Measurements from ENCODE around the gene ZNF366.

Gene ZNF366

DNA sequence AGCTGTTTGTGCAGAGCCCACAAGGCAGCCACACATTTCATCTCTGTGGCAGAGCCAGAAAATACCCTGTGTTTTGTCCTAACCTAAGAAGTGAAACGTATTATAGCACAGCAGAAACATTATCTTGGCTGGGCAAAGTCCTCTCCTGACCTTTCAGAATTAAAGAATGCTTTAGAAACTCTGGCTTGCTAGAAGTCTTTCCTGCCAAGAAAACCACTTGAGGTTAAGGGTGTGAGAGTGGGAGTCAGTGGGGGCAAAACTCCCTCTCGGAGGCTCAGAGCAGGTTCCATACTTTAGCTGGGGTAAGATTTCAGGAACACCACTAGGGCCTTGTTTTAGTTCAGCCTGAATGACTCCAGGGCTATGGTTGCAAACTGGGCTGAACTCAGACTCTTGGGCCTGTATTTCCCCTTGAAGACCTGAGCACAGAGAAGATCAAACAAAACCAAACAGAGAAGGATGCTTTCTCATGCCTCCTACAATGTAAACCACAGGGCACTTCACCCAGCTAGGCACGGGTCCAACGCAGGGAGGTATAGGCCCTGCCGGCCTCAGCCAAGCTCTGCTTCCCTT, 48.0 kb downstream of the ZNF366 start:
- TF ChIP-seq, protein P1, sequence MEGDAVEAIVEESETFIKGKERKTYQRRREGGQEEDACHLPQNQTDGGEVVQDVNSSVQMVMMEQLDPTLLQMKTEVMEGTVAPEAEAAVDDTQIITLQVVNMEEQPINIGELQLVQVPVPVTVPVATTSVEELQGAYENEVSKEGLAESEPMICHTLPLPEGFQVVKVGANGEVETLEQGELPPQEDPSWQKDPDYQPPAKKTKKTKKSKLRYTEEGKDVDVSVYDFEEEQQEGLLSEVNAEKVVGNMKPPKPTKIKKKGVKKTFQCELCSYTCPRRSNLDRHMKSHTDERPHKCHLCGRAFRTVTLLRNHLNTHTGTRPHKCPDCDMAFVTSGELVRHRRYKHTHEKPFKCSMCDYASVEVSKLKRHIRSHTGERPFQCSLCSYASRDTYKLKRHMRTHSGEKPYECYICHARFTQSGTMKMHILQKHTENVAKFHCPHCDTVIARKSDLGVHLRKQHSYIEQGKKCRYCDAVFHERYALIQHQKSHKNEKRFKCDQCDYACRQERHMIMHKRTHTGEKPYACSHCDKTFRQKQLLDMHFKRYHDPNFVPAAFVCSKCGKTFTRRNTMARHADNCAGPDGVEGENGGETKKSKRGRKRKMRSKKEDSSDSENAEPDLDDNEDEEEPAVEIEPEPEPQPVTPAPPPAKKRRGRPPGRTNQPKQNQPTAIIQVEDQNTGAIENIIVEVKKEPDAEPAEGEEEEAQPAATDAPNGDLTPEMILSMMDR (conservative IDR thresholded peaks at IDR 0.05; ENCODE audit: low read depth, low read length): no peak
- Histone ChIP-seq H2AFZ (ENCODE audit: low read depth) (no peak overlapping the region), H3K27me3 (ENCODE audit: insufficient read depth, low read depth) (no peaks in the 10 kb centered on the region), H3K4me2 (no peak overlapping the region), H3K79me2 (ENCODE audit: insufficient read depth, low read depth) (no peaks in the 10 kb centered on the region), H4K20me1 (ENCODE audit: insufficient read depth) (no peaks in the 10 kb centered on the region), H3K4me1 (ENCODE audit: low read depth, poor library complexity, severe bottlenecking) (peaks cover 6% of the 10 kb centered on the region), H3K9ac (no peak overlapping the region), H3K27ac (no peak overlapping the region), H3K36me3 (ENCODE audit: insufficient read depth) (no peaks in the 10 kb centered on the region), H3K4me3 (IDR thresholded peaks at IDR 0.05; ENCODE audit: insufficient read depth, low read depth, low read length) (no peak overlapping the region)

DNA sequence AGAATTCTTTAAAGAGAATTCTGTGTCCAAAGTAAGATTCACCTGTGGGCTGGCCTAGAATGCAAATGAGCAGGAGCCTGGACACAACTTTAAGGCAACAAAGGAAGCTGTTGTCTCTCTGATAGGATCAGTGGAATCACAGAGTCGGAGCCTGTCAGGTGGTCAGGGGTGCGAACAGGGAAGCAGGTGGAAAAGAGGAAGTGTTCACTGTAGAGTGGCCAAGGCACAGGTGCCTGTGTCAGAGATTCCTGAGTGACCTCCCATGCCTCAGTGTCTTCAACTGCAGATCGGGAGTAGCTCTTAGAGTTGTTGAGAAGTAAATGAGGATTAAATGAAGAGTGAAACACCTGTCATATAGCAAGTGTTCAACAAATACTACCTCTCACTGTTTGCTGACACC, 48.8 kb downstream of the ZNF366 start:
- no peak overlapping the region for H3K4me3 ChIP-seq (IDR thresholded peaks at IDR 0.05; ENCODE audit: insufficient read depth, low read depth, low read length)
- no peaks in the 10 kb centered on the region for H3K79me2 ChIP-seq (ENCODE audit: insufficient read depth, low read depth)
- H3K27me3 ChIP-seq (ENCODE audit: insufficient read depth, low read depth): no peaks in the 10 kb centered on the region
- no peak overlapping the region for H3K4me2 ChIP-seq
- no peak overlapping the region for H2AFZ ChIP-seq (ENCODE audit: low read depth)
- H3K27ac ChIP-seq: no peak overlapping the region
- TF ChIP-seq, protein P1 (conservative IDR thresholded peaks at IDR 0.05; ENCODE audit: low read depth, low read length): no peak
- no peak overlapping the region for H3K9ac ChIP-seq
- H3K4me1 ChIP-seq (ENCODE audit: low read depth, poor library complexity, severe bottlenecking): peaks cover 6% of the 10 kb centered on the region
- H4K20me1 ChIP-seq (ENCODE audit: insufficient read depth): no peaks in the 10 kb centered on the region
- no peaks in the 10 kb centered on the region for H3K36me3 ChIP-seq (ENCODE audit: insufficient read depth)

GRCh38 chr5:72457491-72457890, 49.7 kb downstream of the ZNF366 start:
- TF ChIP-seq, protein P1 (conservative IDR thresholded peaks at IDR 0.05; ENCODE audit: low read depth, low read length): no peak
- no peaks in the 10 kb centered on the region for H3K27me3 ChIP-seq (ENCODE audit: insufficient read depth, low read depth)
- H3K4me1 ChIP-seq (ENCODE audit: low read depth, poor library complexity, severe bottlenecking): peaks cover 6% of the 10 kb centered on the region
- no peak overlapping the region for H3K9ac ChIP-seq
- H3K36me3 ChIP-seq (ENCODE audit: insufficient read depth): no peaks in the 10 kb centered on the region
- no peaks in the 10 kb centered on the region for H3K79me2 ChIP-seq (ENCODE audit: insufficient read depth, low read depth)
- no peak overlapping the region for H2AFZ ChIP-seq (ENCODE audit: low read depth)
- H3K4me2 ChIP-seq: no peak overlapping the region
- no peaks in the 10 kb centered on the region for H4K20me1 ChIP-seq (ENCODE audit: insufficient read depth)
- H3K4me3 ChIP-seq (IDR thresholded peaks at IDR 0.05; ENCODE audit: insufficient read depth, low read depth, low read length): no peak overlapping the region
- H3K27ac ChIP-seq: no peak overlapping the region

DNA sequence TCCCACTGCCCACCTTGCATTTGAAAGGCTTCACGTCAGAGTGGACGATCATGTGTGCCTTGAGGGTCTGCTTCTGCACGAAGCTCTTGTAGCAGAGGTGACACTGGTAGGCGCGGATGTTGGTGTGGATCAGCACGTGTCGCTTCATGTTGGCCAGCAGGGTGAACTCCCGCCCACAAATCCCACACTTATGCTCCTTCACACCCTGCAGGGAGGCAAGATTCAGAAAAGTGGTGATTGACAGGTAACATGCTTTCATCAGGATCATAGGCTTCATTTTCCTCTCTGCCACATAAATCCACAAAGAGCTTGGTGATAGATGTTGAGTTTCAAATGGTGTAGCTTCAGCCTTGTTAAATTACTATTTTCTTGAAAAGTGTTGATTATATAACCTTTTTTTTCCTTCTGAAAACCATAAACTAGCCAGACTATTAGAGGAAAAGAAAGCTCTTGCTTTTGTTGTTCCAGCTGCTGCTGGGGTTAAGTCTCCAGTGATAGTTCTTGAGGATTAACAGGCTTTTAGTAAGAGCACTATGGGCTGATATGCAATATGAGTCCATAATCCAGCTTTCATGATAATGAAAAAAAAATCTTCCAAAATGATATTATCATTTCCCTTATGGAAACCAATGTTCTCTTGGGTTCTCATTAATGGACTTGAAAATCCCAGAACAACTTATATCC, 50.7 kb downstream of the ZNF366 start:
- H3K9ac ChIP-seq: no peak overlapping the region
- no peak overlapping the region for H3K4me2 ChIP-seq
- TF ChIP-seq, protein P1 (conservative IDR thresholded peaks at IDR 0.05; ENCODE audit: low read depth, low read length): no peak
- H3K79me2 ChIP-seq (ENCODE audit: insufficient read depth, low read depth): no peaks in the 10 kb centered on the region
- no peak overlapping the region for H3K4me3 ChIP-seq (IDR thresholded peaks at IDR 0.05; ENCODE audit: insufficient read depth, low read depth, low read length)
- no peak overlapping the region for H3K27ac ChIP-seq
- no peaks in the 10 kb centered on the region for H3K27me3 ChIP-seq (ENCODE audit: insufficient read depth, low read depth)
- no peaks in the 10 kb centered on the region for H4K20me1 ChIP-seq (ENCODE audit: insufficient read depth)
- peaks cover 6% of the 10 kb centered on the region for H3K4me1 ChIP-seq (ENCODE audit: low read depth, poor library complexity, severe bottlenecking)
- no peak overlapping the region for H2AFZ ChIP-seq (ENCODE audit: low read depth)
- no peaks in the 10 kb centered on the region for H3K36me3 ChIP-seq (ENCODE audit: insufficient read depth)
